HTR-8/SVneo (cell line): ENCODE measurements around the gene LRRC23.
"Not testable (repeated sequence)": the region's sequence is repeated elsewhere in the genome, so short reads cannot be mapped to it uniquely, and the experiment has no call there.

Experiments
- DNase-seq: peaks from one replicate; pipeline ENCODE4 v3.0.0; 2011; ENCODE audit warnings: low spot score, mixed read lengths; ENCODE audit not compliant: insufficient read length
- FAIRE-seq: peaks from 2 replicates; lab custom pipeline; 2011; peaks lifted over from hg19 to GRCh38; lab: Jason Lieb, UNC

The LRRC23 gene

GRCh38 chr12:6904280-6905276 is at the start of gene LRRC23:
LRRC23 (plus strand) TSS chr12:6904822; CDS start chr12:6905634, 812 bp downstream.
- peak; percentile 99 for FAIRE-seq
- DNase-seq: peak; percentile 95

- no peak for FAIRE-seq
- no peak for DNase-seq
Measured at GRCh38 chr12:6855322-6855721, 49.3 kb upstream of the LRRC23 start.

GRCh38 chr12:6858799-6859198 is 45.8 kb upstream of the LRRC23 start:
- FAIRE-seq (no peak), DNase-seq (no peak)

GRCh38 chr12:6860116-6860515 is 44.5 kb upstream of the LRRC23 start:
- DNase-seq (no peak), FAIRE-seq (no peak)

- DNase-seq (no peak), FAIRE-seq (peak; percentile 48)
Measured at GRCh38 chr12:6860942-6861341, 43.7 kb upstream of the LRRC23 start.

- FAIRE-seq (no peak), DNase-seq (no peak)
Measured at GRCh38 chr12:6861391-6861790, 43.2 kb upstream of the LRRC23 start.

GRCh38 chr12:6863033-6863432 is 41.6 kb upstream of the LRRC23 start:
- DNase-seq: no peak
- FAIRE-seq: no peak

GRCh38 chr12:6863586-6864321 is 40.9 kb upstream of the LRRC23 start:
- FAIRE-seq: no peak
- no peak for DNase-seq

- not testable (repeated sequence) for DNase-seq, FAIRE-seq
Measured at GRCh38 chr12:6865307-6865706, 39.3 kb upstream of the LRRC23 start.

GRCh38 chr12:6866163-6866919 is 38.3 kb upstream of the LRRC23 start:
- FAIRE-seq (peak; percentile 49), DNase-seq (no peak)

GRCh38 chr12:6866920-6867412 is 37.7 kb upstream of the LRRC23 start:
- no peak for FAIRE-seq

GRCh38 chr12:6867413-6868210 is 37.0 kb upstream of the LRRC23 start, which contains the start of gene TPI1:
TPI1 (plus strand) TSS chr12:6867531; CDS start chr12:6867567, 36 bp downstream.
- FAIRE-seq (peak; percentile 94), DNase-seq (peak; percentile 90)

More at GRCh38 chr12:6866920-6867412, 37.7 kb upstream of the LRRC23 start:
- no peak for DNase-seq

GRCh38 chr12:6868211-6869048 is 36.2 kb upstream of the LRRC23 start:
- DNase-seq (no peak), FAIRE-seq (peak; percentile 87)

- DNase-seq (peak; percentile 83), FAIRE-seq (peak; percentile 67)
Measured at GRCh38 chr12:6869049-6870021, 35.3 kb upstream of the LRRC23 start.

GRCh38 chr12:6870304-6870703 is 34.3 kb upstream of the LRRC23 start:
- FAIRE-seq, DNase-seq: not testable (repeated sequence)

- no peak for FAIRE-seq
- no peak for DNase-seq
Measured at GRCh38 chr12:6871052-6871957, 33.3 kb upstream of the LRRC23 start.
